ENCODE measurements around the gene EIF4G1. TPM values are rescaled to one million over a fixed set of nuclear protein-coding genes. Genes with fewer than 3 reads are reported as not detected.

EIF4G1 gene
- total RNA-seq, 4 donors from 2014 or later = 158 to 318 (median 213) TPM

GRCh38 chr3:184283681-184284080 is 30.7 kb upstream of the EIF4G1 start:
- TF ChIP-seq CTCF (IDR thresholded peaks at IDR 0.05; ENCODE audit: low read depth) = no peak

GRCh38 chr3:184284696-184285095 is 29.7 kb upstream of the EIF4G1 start:
- no peak for TF ChIP-seq CTCF (IDR thresholded peaks at IDR 0.05; ENCODE audit: low read depth)

DNA sequence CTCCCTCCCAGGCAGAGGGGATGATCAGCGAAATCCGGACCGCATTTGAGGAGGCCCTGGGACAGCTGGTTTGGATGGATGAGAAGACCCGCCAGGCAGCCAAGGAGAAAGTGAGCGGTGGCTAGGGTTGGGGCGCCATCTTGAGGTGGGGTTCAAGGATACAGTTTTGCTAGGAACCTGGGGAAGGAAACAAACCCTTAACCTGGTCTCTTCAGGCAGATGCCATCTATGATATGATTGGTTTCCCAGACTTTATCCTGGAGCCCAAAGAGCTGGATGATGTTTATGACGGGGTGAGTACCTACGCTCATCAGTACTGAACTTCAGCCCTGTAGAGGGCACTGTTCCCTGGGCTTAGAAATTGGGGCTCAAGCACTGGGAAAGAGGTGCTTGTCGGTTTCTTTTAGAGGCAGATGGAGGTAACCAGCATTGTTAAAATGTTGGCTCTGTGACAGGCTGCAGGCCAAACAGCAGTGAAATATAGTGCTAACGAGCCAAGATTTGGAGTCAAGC is 24.9 kb upstream of the EIF4G1 start:
- TF ChIP-seq CTCF (IDR thresholded peaks at IDR 0.05; ENCODE audit: low read depth) = no peak

- TF ChIP-seq CTCF (IDR thresholded peaks at IDR 0.05; ENCODE audit: low read depth) = no peak
Observed at GRCh38 chr3:184290331-184290730, 24.1 kb upstream of the EIF4G1 start.

GRCh38 chr3:184291044-184291737 is 23.2 kb upstream of the EIF4G1 start:
- TF ChIP-seq CTCF (IDR thresholded peaks at IDR 0.05; ENCODE audit: low read depth) = no peak

DNA sequence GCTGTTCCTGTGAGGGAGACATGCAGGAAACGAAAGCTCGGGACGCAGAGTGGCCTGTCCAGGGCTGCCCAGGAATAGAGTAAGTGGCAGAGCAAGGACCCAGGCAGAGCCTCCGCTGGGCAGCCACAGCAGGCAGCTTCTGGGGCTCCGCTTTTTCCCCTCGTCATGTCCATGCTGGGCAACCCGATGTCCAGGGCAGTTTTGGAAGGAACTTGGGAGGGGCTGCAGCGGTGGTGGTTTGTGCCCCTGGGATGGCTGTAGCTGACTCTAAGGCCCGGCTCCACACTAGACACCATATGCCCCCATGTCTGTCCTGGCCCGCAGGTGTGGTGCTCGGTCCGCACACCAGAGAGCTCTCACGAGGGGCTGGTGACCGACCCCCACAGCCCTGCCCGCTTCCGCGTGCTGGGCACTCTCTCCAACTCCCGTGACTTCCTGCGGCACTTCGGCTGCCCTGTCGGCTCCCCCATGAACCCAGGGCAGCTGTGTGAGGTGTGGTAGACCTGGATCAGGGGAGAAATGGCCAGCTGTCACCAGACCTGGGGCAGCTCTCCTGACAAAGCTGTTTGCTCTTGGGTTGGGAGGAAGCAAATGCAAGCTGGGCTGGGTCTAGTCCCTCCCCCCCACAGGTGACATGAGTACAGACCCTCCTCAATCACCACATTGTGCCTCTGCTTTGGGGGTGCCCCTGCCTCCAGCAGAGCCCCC is 22.5 kb upstream of the EIF4G1 start:
- TF ChIP-seq CTCF (IDR thresholded peaks at IDR 0.05; ENCODE audit: low read depth) = no peak

GRCh38 chr3:184295771-184296170 is 18.6 kb upstream of the EIF4G1 start:
- no peak for TF ChIP-seq CTCF (IDR thresholded peaks at IDR 0.05; ENCODE audit: low read depth)

Data from subcutaneous adipose tissue (tissue), 4 donors.